GM18502 (cell line): ENCODE data around the gene ZC3H14.
A peak's percentile ranks its signal among the peaks of the same experiment; 100 is the strongest.

ENCODE experiments used
- ATAC-seq: cut with Tn5 transposase; IDR thresholded peaks from one replicate; pipeline ENCODE4 v1.9.1; 2021; ENCODE audit warnings: mild to moderate bottlenecking; ENCODE audit not compliant: unreplicated experiment, poor library complexity

ZC3H14 gene

GRCh38 chr14:88551094-88551870, 11.6 kb upstream of the ZC3H14 start:
- peak; percentile 73 for ATAC-seq

- no peak for ATAC-seq
Measured at GRCh38 chr14:88551980-88552431, 10.8 kb upstream of the ZC3H14 start.

GRCh38 chr14:88552876-88553275, 10.0 kb upstream of the ZC3H14 start:
- no peak for ATAC-seq

- no peak for ATAC-seq
Measured at GRCh38 chr14:88553886-88554456, 8.9 kb upstream of the ZC3H14 start.

- peak; percentile 41 for ATAC-seq
Measured at GRCh38 chr14:88554457-88555286, 8.2 kb upstream of the ZC3H14 start, which contains the start of gene PTPN21. Gene PTPN21, minus strand, starts transcription at chr14:88555007. Its CDS starts 4,590 bp downstream, at chr14:88550417.

GRCh38 chr14:88556581-88556980, 6.3 kb upstream of the ZC3H14 start:
- ATAC-seq, result no peak

GRCh38 chr14:88559852-88560251, 3.0 kb upstream of the ZC3H14 start:
- no peak for ATAC-seq

- peak; percentile 8 for ATAC-seq
Measured at GRCh38 chr14:88562532-88562830, 356 bp upstream of the ZC3H14 start.

- ATAC-seq, result no peak
Measured at GRCh38 chr14:88563845-88564244, 1.0 kb downstream of the ZC3H14 start.

- no peak for ATAC-seq
Measured at GRCh38 chr14:88565427-88565826, 2.6 kb downstream of the ZC3H14 start.

GRCh38 chr14:88568196-88568595, 5.4 kb downstream of the ZC3H14 start:
- no peak for ATAC-seq

- no peak for ATAC-seq
Measured at GRCh38 chr14:88572117-88572516, 9.3 kb downstream of the ZC3H14 start.

- ATAC-seq, result no peak
Measured at GRCh38 chr14:88576222-88576621, 13.4 kb downstream of the ZC3H14 start.

- no peak for ATAC-seq
Measured at GRCh38 chr14:88584451-88584850, 21.6 kb downstream of the ZC3H14 start.

- ATAC-seq, result no peak
Measured at GRCh38 chr14:88588081-88588480, 25.2 kb downstream of the ZC3H14 start.

GRCh38 chr14:88590173-88590572, 27.3 kb downstream of the ZC3H14 start:
- ATAC-seq, result no peak

GRCh38 chr14:88592031-88592430, 29.2 kb downstream of the ZC3H14 start:
- no peak for ATAC-seq

GRCh38 chr14:88597038-88597437, 34.2 kb downstream of the ZC3H14 start:
- no peak for ATAC-seq

- ATAC-seq, result no peak
Measured at GRCh38 chr14:88597601-88598000, 34.8 kb downstream of the ZC3H14 start.

GRCh38 chr14:88598097-88598675, 35.3 kb downstream of the ZC3H14 start:
- ATAC-seq, result no peak

GRCh38 chr14:88599326-88599725, 36.5 kb downstream of the ZC3H14 start:
- ATAC-seq, result peak; percentile 42
